SK-N-MC (cell line): ENCODE data around the gene CPA5.

ENCODE experiments used
- DNase-seq: peaks from one replicate; pipeline ENCODE4 v3.0.0-alpha.2; 2011; ENCODE audit warnings: low read depth, low spot score
- H3K27ac ChIP-seq: fragments of 200-600 bp; sonication (generic); 2 replicates; pipeline ENCODE4 v1.5.1; 2016; ENCODE audit warnings: mixed run types
- H3K36me3 ChIP-seq: fragments of 200-600 bp; sonication (generic); 2 replicates; pipeline ENCODE4 v1.6.1; 2017; ENCODE audit warnings: antibody characterized with exemption, low read length, mixed read lengths; ENCODE audit not compliant: insufficient read depth
- H3K4me3 ChIP-seq: fragments of 200-600 bp; sonication (generic); 2 replicates; pipeline ENCODE4 v1.5.1; 2016
- H3K9ac ChIP-seq: fragments of 200-600 bp; sonication (generic); 2 replicates; pipeline ENCODE4 v1.8.0; 2017; ENCODE audit warnings: mixed run types, mixed read lengths; ENCODE audit not compliant: insufficient read length
- H3K9me3 ChIP-seq: fragments of 200-600 bp; sonication (generic); 2 replicates; pipeline ENCODE4 v1.6.1; 2017; ENCODE audit warnings: low read depth, mild to moderate bottlenecking, antibody characterized with exemption, low read length, moderate library complexity, mixed read lengths
- EZH2 ChIP-seq: fragments of 200-600 bp; sonication (generic); IDR thresholded peaks from one replicate; pipeline ENCODE4 v1.6.1; 2017; ENCODE audit warnings: antibody characterized with exemption
- FOXP2 ChIP-seq: optimal IDR thresholded peaks from 2 replicates; pipeline ENCODE3; 2011; ENCODE audit warnings: mild to moderate bottlenecking, moderate library complexity; ENCODE audit not compliant: insufficient read depth; ENCODE audit errors: extremely low read length, control extremely low read depth
- POLR2AphosphoS5 ChIP-seq: IDR thresholded peaks from 2 replicates; pipeline ENCODE4 v1.6.1; 2012; ENCODE audit warnings: mild to moderate bottlenecking, low read depth, low read length, borderline replicate concordance

CPA5 gene, protein sequence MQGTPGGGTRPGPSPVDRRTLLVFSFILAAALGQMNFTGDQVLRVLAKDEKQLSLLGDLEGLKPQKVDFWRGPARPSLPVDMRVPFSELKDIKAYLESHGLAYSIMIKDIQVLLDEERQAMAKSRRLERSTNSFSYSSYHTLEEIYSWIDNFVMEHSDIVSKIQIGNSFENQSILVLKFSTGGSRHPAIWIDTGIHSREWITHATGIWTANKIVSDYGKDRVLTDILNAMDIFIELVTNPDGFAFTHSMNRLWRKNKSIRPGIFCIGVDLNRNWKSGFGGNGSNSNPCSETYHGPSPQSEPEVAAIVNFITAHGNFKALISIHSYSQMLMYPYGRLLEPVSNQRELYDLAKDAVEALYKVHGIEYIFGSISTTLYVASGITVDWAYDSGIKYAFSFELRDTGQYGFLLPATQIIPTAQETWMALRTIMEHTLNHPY

DNA sequence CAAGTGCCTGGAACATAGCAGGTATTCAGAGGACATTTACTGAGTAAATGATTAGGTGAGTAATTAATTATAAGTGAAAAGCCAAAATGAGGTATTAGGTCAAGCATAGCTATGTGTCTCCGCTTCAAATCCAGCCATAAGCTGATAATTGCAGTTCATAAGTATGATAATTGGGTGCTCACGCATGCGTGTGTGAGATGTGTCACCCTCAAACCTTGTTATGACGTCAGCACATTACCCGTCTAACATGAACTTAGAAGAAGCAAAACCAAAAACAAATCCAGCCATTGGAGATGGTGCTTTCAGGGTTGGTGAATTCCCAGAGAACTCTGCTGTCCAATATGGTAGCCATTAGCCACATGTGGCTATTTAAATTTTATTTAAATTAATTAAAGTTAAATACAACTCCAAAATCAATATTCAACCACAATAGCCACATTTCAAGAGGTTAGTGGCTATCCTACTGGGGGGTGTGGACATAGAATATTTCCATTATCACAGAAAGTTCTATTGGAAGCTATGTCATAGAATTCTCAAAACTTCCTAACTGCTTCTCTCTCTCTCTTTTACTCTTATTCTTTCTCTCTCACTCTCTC is at the start of gene CPA5:
Gene CPA5 (plus strand): TSS at position 546 of the 596 bp plus-strand sequence. CDS start 1,670 bp downstream, outside the sequence.
- Histone ChIP-seq H3K9me3 (no peaks in the 10 kb centered on the region), H3K27ac (no peak within 1 kb of the TSS), H3K4me3 (no peak within 1 kb of the TSS), H3K9ac (no peak within 1 kb of the TSS), H3K36me3 (no peaks in the 10 kb centered on the region)
- TF ChIP-seq FOXP2 (no peak), POLR2AphosphoS5 (no peak), EZH2 (no peak)
- no peak for DNase-seq

DNA sequence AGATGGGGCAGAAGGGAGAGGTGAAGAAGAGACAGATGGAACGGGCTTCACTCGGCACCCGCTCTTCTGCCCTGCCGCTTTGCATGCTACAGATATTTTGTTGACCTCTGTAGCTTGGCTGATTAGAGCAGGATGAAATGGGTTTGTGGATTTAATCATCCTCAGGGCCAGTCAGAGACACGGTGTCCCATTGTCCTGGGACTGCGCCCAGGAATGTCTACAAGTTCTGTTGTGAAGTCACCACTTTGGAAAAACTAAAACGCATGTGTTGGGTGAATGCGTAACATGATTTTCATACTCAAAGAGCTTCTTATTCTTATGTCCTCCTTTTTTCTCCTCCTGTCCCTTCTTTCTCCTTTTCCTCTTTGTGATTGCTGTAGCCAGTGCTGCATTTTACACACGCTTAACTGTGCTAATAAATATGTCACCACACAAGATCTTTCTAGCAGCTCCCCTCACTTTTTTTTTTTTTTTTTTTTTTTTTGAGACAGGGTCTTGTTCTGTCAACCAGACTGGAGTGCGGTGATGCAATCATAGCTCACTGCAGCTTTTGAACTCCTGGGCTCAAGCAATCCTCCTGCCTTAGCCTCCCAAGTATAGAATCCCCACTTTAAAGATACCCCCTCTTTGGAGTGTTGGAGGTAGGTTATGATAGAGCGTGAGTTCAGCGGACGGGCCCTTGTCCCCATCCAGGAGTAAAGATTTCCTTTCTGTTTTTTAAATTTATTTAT is 48.2 kb upstream of the CPA5 start:
- H3K4me3 ChIP-seq = no peak overlapping the region
- no peaks in the 10 kb centered on the region for H3K9me3 ChIP-seq
- TF ChIP-seq EZH2 (no peak), FOXP2 (no peak), POLR2AphosphoS5 (no peak)
- no peak overlapping the region for H3K27ac ChIP-seq
- no peak overlapping the region for H3K9ac ChIP-seq
- H3K36me3 ChIP-seq = no peaks in the 10 kb centered on the region
- DNase-seq = no peak

DNA sequence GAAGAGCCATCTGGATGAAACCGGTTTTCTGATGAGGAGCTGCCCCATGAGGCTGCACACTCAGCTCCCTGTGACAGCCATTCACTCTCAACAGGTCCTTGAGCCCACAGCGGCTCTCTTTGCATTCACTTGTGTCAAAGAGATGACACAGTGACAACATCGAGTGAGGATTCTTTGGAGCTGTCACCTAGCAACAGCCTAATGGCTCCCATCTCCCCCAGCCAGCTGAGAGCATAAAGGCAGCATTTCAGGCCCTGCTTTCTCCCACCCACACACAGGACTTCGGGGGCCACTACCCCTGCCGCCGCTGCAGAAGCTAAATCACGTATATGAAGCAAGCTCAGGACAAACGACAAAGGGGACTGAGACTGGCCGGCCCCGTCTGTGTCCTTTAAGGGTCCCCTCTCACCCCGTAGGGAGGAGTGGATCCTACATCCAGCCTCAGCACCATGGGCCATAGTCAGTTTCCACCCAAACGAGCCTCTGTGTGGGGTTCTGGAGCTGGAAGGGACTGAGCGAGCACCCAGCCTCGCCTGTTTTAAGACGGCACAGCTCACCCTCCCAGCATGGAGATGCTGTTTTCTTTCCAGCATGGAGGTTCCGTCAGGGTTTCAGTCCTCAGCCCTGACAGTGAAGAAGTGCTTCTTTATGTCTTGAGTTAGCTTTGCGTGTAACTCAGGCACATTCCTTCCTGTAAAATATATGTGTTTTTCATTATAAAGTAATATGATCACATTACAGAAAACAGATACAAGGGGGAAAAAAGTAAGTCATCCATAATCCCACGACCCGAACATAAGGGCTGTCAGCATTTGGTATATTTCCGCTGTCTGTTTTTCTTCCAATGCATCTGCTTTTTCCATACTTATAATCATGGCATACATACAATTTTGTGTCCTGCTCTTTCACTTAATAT is 46.7 kb upstream of the CPA5 start:
- Histone ChIP-seq H3K4me3 (no peak overlapping the region), H3K9ac (no peak overlapping the region), H3K36me3 (no peaks in the 10 kb centered on the region), H3K9me3 (no peaks in the 10 kb centered on the region), H3K27ac (no peak overlapping the region)
- no peak for TF ChIP-seq EZH2
- no peak for TF ChIP-seq FOXP2
- TF ChIP-seq POLR2AphosphoS5 = no peak
- no peak for DNase-seq

DNA sequence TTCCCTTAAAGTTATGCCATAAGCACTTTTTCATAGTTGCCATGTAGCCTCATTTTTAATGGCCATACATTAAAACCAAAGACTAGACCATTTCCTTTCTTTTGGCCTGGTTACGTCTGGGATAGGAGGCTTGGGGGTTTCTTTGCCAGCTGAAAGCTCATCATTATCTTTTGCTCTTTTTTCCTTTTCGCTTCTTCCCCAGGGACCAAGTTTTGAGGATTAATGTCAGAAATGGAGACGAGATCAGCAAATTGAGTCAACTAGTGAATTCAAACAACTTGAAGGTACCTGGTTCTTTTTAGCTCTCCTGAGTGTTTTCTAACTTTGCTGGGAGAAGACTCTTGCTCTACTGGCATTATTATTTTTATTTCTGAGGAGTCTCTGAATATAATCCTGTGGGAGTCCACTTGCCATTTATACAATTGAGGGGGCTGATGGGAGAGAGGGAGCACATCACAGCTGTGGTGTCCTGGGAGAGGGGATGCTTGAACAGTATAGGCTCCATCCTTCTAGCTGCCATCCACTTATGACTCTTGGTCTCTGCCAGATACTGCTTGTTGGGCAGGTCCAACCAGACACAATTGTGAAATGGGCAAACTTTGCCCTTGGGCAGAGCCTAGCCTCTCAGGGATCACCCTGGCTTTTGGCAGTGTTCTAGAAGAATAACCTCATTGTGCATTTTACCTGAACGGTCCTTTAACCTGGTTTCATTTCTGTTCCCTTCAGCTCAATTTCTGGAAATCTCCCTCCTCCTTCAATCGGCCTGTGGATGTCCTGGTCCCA is 45.9 kb upstream of the CPA5 start:
- no peak for TF ChIP-seq EZH2
- TF ChIP-seq FOXP2 = no peak
- no peak for TF ChIP-seq POLR2AphosphoS5
- DNase-seq = no peak
- Histone ChIP-seq H3K36me3 (no peaks in the 10 kb centered on the region), H3K9me3 (no peaks in the 10 kb centered on the region), H3K4me3 (no peak overlapping the region), H3K9ac (no peak overlapping the region), H3K27ac (no peak overlapping the region)

DNA sequence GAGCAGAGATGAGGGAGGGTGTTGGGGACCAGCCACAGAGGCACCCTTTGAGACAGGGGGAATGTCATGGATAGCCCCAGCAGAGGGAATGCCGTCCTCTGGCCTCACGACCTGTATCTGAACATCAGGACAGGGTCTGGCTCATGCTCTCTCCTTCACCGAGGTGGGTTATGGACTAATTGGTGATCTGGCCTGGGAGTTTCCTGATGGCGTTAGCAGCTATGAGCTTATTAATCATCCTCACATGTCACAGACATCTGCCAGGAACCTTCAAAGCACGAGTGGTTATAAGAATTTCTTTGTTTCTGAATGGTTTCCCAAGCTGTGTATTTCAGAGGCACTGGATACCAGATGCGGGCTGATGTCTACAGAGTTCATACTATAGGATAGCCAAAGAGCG is 44.8 kb upstream of the CPA5 start:
- no peak for TF ChIP-seq EZH2
- TF ChIP-seq FOXP2 = no peak
- TF ChIP-seq POLR2AphosphoS5 = no peak
- no peak for DNase-seq

DNA sequence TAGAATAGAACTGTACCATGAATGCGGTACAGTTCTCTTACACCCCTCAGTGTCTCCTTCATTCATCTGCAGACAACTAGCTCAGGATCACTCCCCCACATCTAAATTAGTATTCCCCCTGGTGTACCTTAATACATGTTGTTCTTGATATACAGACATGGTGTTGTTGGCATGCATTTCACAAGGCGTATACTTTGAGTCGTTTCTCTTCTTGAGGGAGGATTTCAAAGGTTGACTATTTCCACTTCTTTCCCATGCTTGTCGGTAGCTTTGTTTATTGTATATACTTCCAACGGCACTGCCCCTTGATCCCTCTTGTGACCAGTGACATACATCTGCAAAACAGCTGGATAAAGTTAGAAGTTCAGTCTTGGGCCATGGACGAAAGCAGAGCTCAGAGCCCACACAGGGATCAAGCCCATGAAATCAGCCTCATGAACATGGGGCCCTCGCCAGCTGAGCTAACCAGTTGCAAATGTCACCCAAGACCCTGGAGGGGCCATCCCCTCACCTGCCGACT is 43.1 kb upstream of the CPA5 start:
- H3K9me3 ChIP-seq = no peaks in the 10 kb centered on the region
- no peak overlapping the region for H3K4me3 ChIP-seq
- H3K27ac ChIP-seq = no peak overlapping the region
- no peak for DNase-seq
- TF ChIP-seq EZH2 = no peak
- no peak for TF ChIP-seq POLR2AphosphoS5
- no peak for TF ChIP-seq FOXP2
- H3K36me3 ChIP-seq = no peaks in the 10 kb centered on the region
- no peak overlapping the region for H3K9ac ChIP-seq

More for the DNA sequence above, 44.8 kb upstream of the CPA5 start:
- no peak overlapping the region for H3K27ac ChIP-seq
- no peak overlapping the region for H3K4me3 ChIP-seq
- H3K9ac ChIP-seq = no peak overlapping the region
- no peaks in the 10 kb centered on the region for H3K36me3 ChIP-seq
- no peaks in the 10 kb centered on the region for H3K9me3 ChIP-seq

DNA sequence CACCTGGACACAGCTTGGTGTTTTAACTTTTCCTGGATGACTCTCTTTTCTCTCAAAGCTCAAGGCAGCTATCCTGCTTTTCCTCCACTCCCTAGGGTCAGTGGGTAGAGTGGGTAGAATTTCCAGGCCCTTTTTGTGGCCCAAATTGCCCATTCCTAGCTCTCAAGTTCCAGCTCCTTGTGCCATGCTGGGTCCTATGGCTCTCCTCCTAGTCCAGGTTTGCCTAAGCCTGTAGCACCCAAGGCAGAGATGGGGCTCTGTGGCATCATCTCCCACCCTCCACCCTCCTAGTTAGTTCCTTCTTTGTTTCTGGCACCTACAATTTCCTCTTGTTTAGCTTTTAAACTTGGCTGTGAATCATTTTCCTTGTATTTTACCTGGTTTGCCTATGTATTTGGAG is 42.0 kb upstream of the CPA5 start:
- TF ChIP-seq FOXP2 (no peak), EZH2 (no peak), POLR2AphosphoS5 (no peak)
- no peak for DNase-seq
- Histone ChIP-seq H3K9ac (no peak overlapping the region), H3K27ac (no peak overlapping the region), H3K4me3 (no peak overlapping the region), H3K36me3 (no peaks in the 10 kb centered on the region), H3K9me3 (no peaks in the 10 kb centered on the region)

DNA sequence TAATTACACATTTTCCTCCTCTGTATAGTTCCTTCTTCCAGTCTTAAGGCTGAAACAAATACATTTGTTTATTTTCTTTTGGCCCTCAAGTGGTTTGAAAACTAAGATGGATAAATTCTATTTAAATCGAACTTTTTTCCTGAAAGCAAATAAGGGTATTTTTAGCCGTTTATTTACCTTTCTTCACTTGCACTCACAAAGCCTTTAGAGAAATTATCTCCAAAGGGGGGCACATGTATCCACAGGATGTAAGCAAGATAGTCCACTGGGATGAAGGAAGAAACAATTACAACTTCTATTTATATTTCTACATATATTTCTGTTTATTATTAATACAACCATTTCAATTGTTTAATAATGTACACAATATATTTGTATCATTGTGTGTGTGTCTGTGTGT is 41.5 kb upstream of the CPA5 start:
- Histone ChIP-seq H3K27ac (no peak overlapping the region), H3K9ac (no peak overlapping the region), H3K4me3 (no peak overlapping the region), H3K9me3 (no peaks in the 10 kb centered on the region), H3K36me3 (no peaks in the 10 kb centered on the region)
- no peak for TF ChIP-seq FOXP2
- no peak for TF ChIP-seq EZH2
- no peak for TF ChIP-seq POLR2AphosphoS5
- DNase-seq = no peak
